Upper lobe of left lung (tissue), 4 donors: ENCODE data around the gene KANSL1.

Source experiments
- CTCF ChIP-seq, 6 experiments: fragments of 450-650 bp in 4 of 6; fragments of 200-600 bp in 2 of 6; sonication (generic) in 2 of 6; IDR thresholded peaks; one replicate each; pipeline ENCODE4 v1.5.1; 2016 to 2019; ENCODE audit warnings: antibody characterized with exemption in 6 of 6
- POLR2AphosphoS5 ChIP-seq, 2 donors: sonication (generic); formaldehyde crosslinking; IDR thresholded peaks; one replicate each; pipeline ENCODE4 v1.5.1; 2017; ENCODE audit warnings: antibody characterized with exemption in 2 of 2

GRCh38 chr17:46118964-46119363, 74.3 kb downstream of the KANSL1 start:
- TF ChIP-seq POLR2AphosphoS5 (IDR thresholded peaks at IDR 0.05) (no peak), CTCF (IDR thresholded peaks at IDR 0.05) (no peak)
